HEK293 (cell line): ENCODE data around the gene ARPIN.
"Not testable (repeated sequence)": the region's sequence is repeated elsewhere in the genome, so short reads cannot be mapped to it uniquely, and the experiment has no call there.

Source experiments
- CTCF ChIA-PET: fragments of 350-600 bp; formaldehyde crosslinking; extraction: SDS; loops from one replicate; lab custom pipeline; 2021; ENCODE audit warnings: antibody characterized with exemption; lab: Yijun Ruan, JAX
- POLR2A ChIA-PET: fragments of 300-600 bp; formaldehyde crosslinking; extraction: SDS; loops from one replicate; lab custom pipeline; 2020; ENCODE audit warnings: antibody characterized with exemption, inconsistent platforms; lab: Yijun Ruan, JAX
- H3K27ac ChIP-seq: fragments of 200-500 bp; sonication (Bioruptor generic); 2 replicates; pipeline ENCODE4 v1.5.1; 2014; ENCODE audit warnings: low read depth, low read length, control low read depth, inconsistent platforms; ENCODE audit errors: extremely low read depth
- H3K36me3 ChIP-seq, 2 experiments: fragments of 200-500 bp in 1 of 2; sonication (Bioruptor generic) in 1 of 2; 1 replicate in 1 of 2; 2 replicates in 1 of 2; pipeline ENCODE4 v1.5.1; 2014 to 2017; ENCODE audit warnings: inconsistent platforms in 2 of 2, low read length in 2 of 2; ENCODE audit not compliant: control insufficient read depth in 2 of 2, insufficient read depth in 1 of 2
- H3K4me1 ChIP-seq: fragments of 200-500 bp; sonication (Bioruptor generic); 2 replicates; pipeline ENCODE4 v1.5.1; 2014; ENCODE audit warnings: mild to moderate bottlenecking, low read length, inconsistent platforms; ENCODE audit not compliant: control insufficient read depth, insufficient read depth
- H3K4me3 ChIP-seq: 2 replicates; pipeline ENCODE4 v1.5.1; 2011; ENCODE audit warnings: low read depth, mild to moderate bottlenecking, control low read depth, low read length, moderate library complexity
- H3K9me3 ChIP-seq: fragments of 200-500 bp; sonication (Bioruptor generic); 2 replicates; pipeline ENCODE4 v1.5.1; 2014; ENCODE audit warnings: low read depth, low read length, inconsistent platforms; ENCODE audit not compliant: control insufficient read depth, insufficient read depth
- EGR2 ChIP-seq: fragments of 450-650 bp; formaldehyde crosslinking; IDR thresholded peaks from 2 replicates; pipeline ENCODE4 v1.5.1; 2016; ENCODE audit warnings: low read depth, missing biosample characterization, missing genetic modification characterization
- GLI2 ChIP-seq: fragments of 450-650 bp; formaldehyde crosslinking; IDR thresholded peaks from 2 replicates; pipeline ENCODE4; 2017; ENCODE audit warnings: missing biosample characterization, missing genetic modification characterization, low read depth, borderline replicate concordance
- PBX3 ChIP-seq: sonication (generic); formaldehyde crosslinking; IDR thresholded peaks from 2 replicates; pipeline ENCODE4 v1.8.1; 2022; ENCODE audit warnings: mild to moderate bottlenecking, moderate library complexity, missing genetic modification reagents
- SETDB1 ChIP-seq: IDR thresholded peaks from one replicate; pipeline ENCODE4 v1.6.1; 2017; ENCODE audit warnings: mild to moderate bottlenecking, low read length, moderate library complexity, mixed read lengths; ENCODE audit not compliant: insufficient read length
- SP7 ChIP-seq: fragments of 450-650 bp; formaldehyde crosslinking; IDR thresholded peaks from 2 replicates; pipeline ENCODE4 v1.5.1; 2016; ENCODE audit warnings: missing biosample characterization, missing genetic modification characterization
- ZBTB1 ChIP-seq: fragments of 450-650 bp; formaldehyde crosslinking; IDR thresholded peaks from 2 replicates; pipeline ENCODE4 v1.5.1; 2016; ENCODE audit warnings: missing biosample characterization, missing genetic modification characterization
- ZFHX2 ChIP-seq: fragments of 450-650 bp; formaldehyde crosslinking; conservative IDR thresholded peaks from 2 replicates; pipeline ENCODE4 v1.5.1; 2016; ENCODE audit warnings: missing biosample characterization, missing genetic modification characterization
- ZFP41 ChIP-seq: fragments of 450-650 bp; formaldehyde crosslinking; IDR thresholded peaks from 2 replicates; pipeline ENCODE4 v1.5.1; 2016; ENCODE audit warnings: missing biosample characterization, missing genetic modification characterization, borderline replicate concordance
- ZNF121 ChIP-seq: fragments of 450-650 bp; formaldehyde crosslinking; IDR thresholded peaks from 2 replicates; pipeline ENCODE4 v1.5.1; 2016; ENCODE audit warnings: missing biosample characterization, missing genetic modification characterization
- ZNF138 ChIP-seq: fragments of 450-650 bp; formaldehyde crosslinking; IDR thresholded peaks from 2 replicates; pipeline ENCODE4 v1.5.1; 2016; ENCODE audit warnings: missing biosample characterization, missing genetic modification characterization, borderline replicate concordance
- ZNF184 ChIP-seq: fragments of 450-650 bp; IDR thresholded peaks from 2 replicates; pipeline ENCODE4 v1.5.1; 2018; ENCODE audit warnings: missing biosample characterization, mild to moderate bottlenecking, missing genetic modification characterization
- ZNF223 ChIP-seq: fragments of 450-650 bp; formaldehyde crosslinking; IDR thresholded peaks from 2 replicates; pipeline ENCODE4 v1.5.1; 2016; ENCODE audit warnings: missing biosample characterization, missing genetic modification characterization
- ZNF354C ChIP-seq: fragments of 450-650 bp; formaldehyde crosslinking; IDR thresholded peaks from 2 replicates; pipeline ENCODE4 v1.5.1; 2016; ENCODE audit warnings: missing biosample characterization, missing genetic modification characterization, low read depth, borderline replicate concordance
- ZNF426 ChIP-seq: fragments of 450-650 bp; formaldehyde crosslinking; IDR thresholded peaks from 2 replicates; pipeline ENCODE4 v1.5.1; 2017; ENCODE audit warnings: missing biosample characterization, missing genetic modification characterization, mild to moderate bottlenecking, inconsistent platforms, moderate library complexity
- ZNF48 ChIP-seq: fragments of 450-650 bp; formaldehyde crosslinking; IDR thresholded peaks from 2 replicates; pipeline ENCODE4 v1.5.1; 2016; ENCODE audit warnings: missing biosample characterization, missing genetic modification characterization
- ZNF510 ChIP-seq: fragments of 450-650 bp; formaldehyde crosslinking; IDR thresholded peaks from 2 replicates; pipeline ENCODE4 v1.5.1; 2018; ENCODE audit warnings: mild to moderate bottlenecking, missing genetic modification characterization, missing biosample characterization; ENCODE audit not compliant: insufficient replicate concordance
- ZNF621 ChIP-seq: fragments of 450-650 bp; formaldehyde crosslinking; IDR thresholded peaks from 2 replicates; pipeline ENCODE4 v1.5.1; 2017; ENCODE audit warnings: missing biosample characterization, missing genetic modification characterization
- ZNF660 ChIP-seq: fragments of 450-650 bp; IDR thresholded peaks from 2 replicates; pipeline ENCODE4 v1.5.1; 2018; ENCODE audit warnings: missing biosample characterization, mild to moderate bottlenecking, missing genetic modification characterization
- ZNF704 ChIP-seq: fragments of 450-650 bp; formaldehyde crosslinking; IDR thresholded peaks from 2 replicates; pipeline ENCODE4 v1.5.1; 2016; ENCODE audit warnings: missing biosample characterization, missing genetic modification characterization
- ZSCAN4 ChIP-seq: fragments of 450-650 bp; formaldehyde crosslinking; IDR thresholded peaks from 2 replicates; pipeline ENCODE4 v1.5.1; 2017; ENCODE audit warnings: missing biosample characterization, missing genetic modification characterization
- ZXDB ChIP-seq: fragments of 450-650 bp; formaldehyde crosslinking; IDR thresholded peaks from 2 replicates; pipeline ENCODE4 v1.5.1; 2016; ENCODE audit warnings: missing biosample characterization, missing genetic modification characterization
- TF ChIP-seq, protein P1 (sequence below): IDR thresholded peaks from 2 replicates; pipeline ENCODE4 v1.6.1; 2011; ENCODE audit warnings: mild to moderate bottlenecking, low read depth, low read length, borderline replicate concordance

Gene ARPIN

DNA sequence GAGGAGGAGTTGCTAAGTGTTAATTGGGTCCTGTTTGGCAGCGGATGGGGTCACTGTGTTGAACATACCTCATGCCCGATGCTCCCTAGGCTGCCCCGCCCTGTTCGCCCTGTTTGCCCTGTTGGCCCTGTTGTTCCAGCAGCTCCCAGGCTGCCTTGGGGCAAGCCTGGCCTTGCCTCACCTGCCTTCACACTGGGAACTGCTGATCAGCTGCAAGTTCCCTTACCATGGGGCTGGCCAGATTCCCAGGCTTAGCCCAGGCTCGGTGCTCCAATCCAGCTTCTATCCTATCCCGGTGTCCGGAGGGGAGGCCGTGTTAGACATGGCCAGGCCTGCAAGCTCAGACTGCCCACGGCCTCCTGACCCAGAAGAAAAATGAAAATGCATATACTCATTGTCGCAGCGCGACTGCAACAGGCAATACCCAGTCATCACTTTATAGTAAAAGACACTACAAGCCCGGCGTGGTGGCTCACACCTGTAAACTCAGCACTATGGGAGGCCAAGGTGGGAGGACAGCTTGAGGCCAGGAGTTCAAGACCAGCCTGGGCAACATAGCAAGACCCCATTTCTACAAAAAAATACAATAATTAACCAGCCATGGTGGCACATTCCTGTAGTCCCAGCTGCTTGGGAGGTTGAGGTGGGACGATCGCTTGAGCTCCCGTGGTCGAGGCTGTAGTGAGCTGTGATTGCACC, 45.5 kb upstream of the ARPIN start:
- Histone ChIP-seq H3K27ac (no peak overlapping the region), H3K4me3 (no peak overlapping the region), H3K4me1 (no peaks in the 10 kb centered on the region), H3K36me3 (no peaks in the 10 kb centered on the region), H3K9me3 (no peaks in the 10 kb centered on the region)
- ChIA-PET POLR2A (interaction anchor here (0.7 kb wide), 1 partner anchor 118 kb away, joined by 4 read pairs; no protein-coding TSS in a partner anchor), CTCF (interaction anchor here (0.5 to 1.6 kb wide), 6 partner anchors 13 to 82 kb away, joined by 3 to 6 read pairs (median 3); no protein-coding TSS in a partner anchor)
- peak; percentile 87 for TF ChIP-seq ZNF121 (tag by site-specific recombination)
- no peak for TF ChIP-seq ZNF660 (tag by site-specific recombination)

DNA sequence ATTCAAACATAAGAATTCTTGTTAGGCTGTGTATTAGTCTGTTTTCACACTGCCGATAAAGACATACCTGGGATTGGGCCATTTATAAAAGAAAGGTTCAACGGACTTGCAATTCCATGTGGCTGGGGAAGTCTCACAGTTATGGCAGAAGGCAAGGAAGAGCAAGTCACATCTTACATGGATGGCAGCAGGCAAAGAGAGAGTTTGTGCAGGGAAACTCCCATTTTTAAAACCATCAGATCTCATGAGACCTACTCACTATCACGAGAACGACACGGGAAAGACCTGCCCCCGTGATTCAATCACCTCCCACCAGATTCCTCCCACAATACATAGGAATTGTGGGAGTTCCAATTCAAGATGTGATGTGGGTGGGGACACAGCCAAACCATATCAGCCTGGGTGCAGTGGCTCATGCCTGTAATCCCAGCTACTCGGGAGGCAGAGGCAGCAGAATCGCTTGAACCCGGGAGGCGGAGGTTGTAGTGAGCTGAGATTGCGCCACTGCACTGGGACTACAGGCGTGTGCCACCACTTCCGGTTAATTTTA, 42.8 kb upstream of the ARPIN start:
- CTCF ChIA-PET = interaction anchor here (0.9 kb wide), 1 partner anchor 16 kb away, joined by 3 read pairs; no protein-coding TSS in a partner anchor
- H3K4me1 ChIP-seq, H3K9me3 ChIP-seq, H3K4me3 ChIP-seq, POLR2A ChIA-PET, H3K36me3 ChIP-seq, H3K27ac ChIP-seq: not testable (repeated sequence)
- 0 out of 2 replicates have a peak, but pooled peaks have one; percentile 17 for TF ChIP-seq ZFHX2 (tag by site-specific recombination)
- peak; percentile 53; the same call in 1 of the 2 replicates for TF ChIP-seq EGR2
- peak; percentile 65 for TF ChIP-seq SETDB1

GRCh38 chr15:89954541-89954940, 41.8 kb upstream of the ARPIN start:
- CTCF ChIA-PET = no interaction called here
- H3K36me3 ChIP-seq = no peaks in the 10 kb centered on the region
- H3K27ac ChIP-seq = no peak overlapping the region
- H3K4me3 ChIP-seq = no peak overlapping the region
- H3K4me1 ChIP-seq = no peaks in the 10 kb centered on the region
- POLR2A ChIA-PET = no interaction called here
- H3K9me3 ChIP-seq = no peaks in the 10 kb centered on the region
- no peak for TF ChIP-seq PBX3 (CRISPR knock-in tag)
- TF ChIP-seq ZNF426 = no peak
- no peak for TF ChIP-seq ZXDB (tag by site-specific recombination)

GRCh38 chr15:89948796-89949195, 36.0 kb upstream of the ARPIN start:
- H3K27ac ChIP-seq = no peak overlapping the region
- no peak for TF ChIP-seq ZNF510 (tag by site-specific recombination)
- TF ChIP-seq ZNF48 (tag by site-specific recombination) = no peak
- TF ChIP-seq, protein P1, sequence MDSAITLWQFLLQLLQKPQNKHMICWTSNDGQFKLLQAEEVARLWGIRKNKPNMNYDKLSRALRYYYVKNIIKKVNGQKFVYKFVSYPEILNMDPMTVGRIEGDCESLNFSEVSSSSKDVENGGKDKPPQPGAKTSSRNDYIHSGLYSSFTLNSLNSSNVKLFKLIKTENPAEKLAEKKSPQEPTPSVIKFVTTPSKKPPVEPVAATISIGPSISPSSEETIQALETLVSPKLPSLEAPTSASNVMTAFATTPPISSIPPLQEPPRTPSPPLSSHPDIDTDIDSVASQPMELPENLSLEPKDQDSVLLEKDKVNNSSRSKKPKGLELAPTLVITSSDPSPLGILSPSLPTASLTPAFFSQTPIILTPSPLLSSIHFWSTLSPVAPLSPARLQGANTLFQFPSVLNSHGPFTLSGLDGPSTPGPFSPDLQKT = no peak
- no peak for TF ChIP-seq ZNF223 (tag by site-specific recombination)
- no peak for TF ChIP-seq ZNF354C
- no peak for TF ChIP-seq ZNF184 (tag by site-specific recombination)
- no peak for TF ChIP-seq ZNF621 (tag by site-specific recombination)
- no peak for TF ChIP-seq ZBTB1 (tag by site-specific recombination)
- TF ChIP-seq SP7 = no peak
- TF ChIP-seq ZFP41 (tag by site-specific recombination) = no peak
- no peak for TF ChIP-seq GLI2 (tag by site-specific recombination)
- no peak for TF ChIP-seq ZNF138
- no peak for TF ChIP-seq ZSCAN4
- TF ChIP-seq ZNF704 = no peak
- TF ChIP-seq, all 188 proteins: peak for 0
- CTCF ChIA-PET = interaction anchor here (0.6 kb wide), 1 partner anchor 208 kb away, joined by 3 read pairs; no protein-coding TSS in a partner anchor
- H3K36me3 ChIP-seq = no peaks in the 10 kb centered on the region; a peak in 1 of 3 replicates
- no peaks in the 10 kb centered on the region for H3K4me1 ChIP-seq
- no peaks in the 10 kb centered on the region for H3K9me3 ChIP-seq
- POLR2A ChIA-PET = no interaction called here
- no peak overlapping the region for H3K4me3 ChIP-seq
